Pericardium fibroblast (primary cell): ENCODE results near the gene IFI16. TPM values are rescaled to one million over a fixed set of nuclear protein-coding genes. Genes with fewer than 3 reads are reported as not detected.

Source experiments
- total RNA-seq: library from RNA; depleted of rRNA; stranded (reverse); fragments of >200 nt; gene quantifications from 2 replicates; pipeline ENCODE4 v1.2.3, GENCODE V29; 2015

The IFI16 gene
- 79.1 and 183 TPM in 2 replicates for total RNA-seq

GRCh38 chr1:159009704-159010361 lies at the start of gene IFI16:
TSS of gene IFI16 (plus strand) at chr1:159009907. CDS start at chr1:159014681, 4,774 bp downstream.

DNA sequence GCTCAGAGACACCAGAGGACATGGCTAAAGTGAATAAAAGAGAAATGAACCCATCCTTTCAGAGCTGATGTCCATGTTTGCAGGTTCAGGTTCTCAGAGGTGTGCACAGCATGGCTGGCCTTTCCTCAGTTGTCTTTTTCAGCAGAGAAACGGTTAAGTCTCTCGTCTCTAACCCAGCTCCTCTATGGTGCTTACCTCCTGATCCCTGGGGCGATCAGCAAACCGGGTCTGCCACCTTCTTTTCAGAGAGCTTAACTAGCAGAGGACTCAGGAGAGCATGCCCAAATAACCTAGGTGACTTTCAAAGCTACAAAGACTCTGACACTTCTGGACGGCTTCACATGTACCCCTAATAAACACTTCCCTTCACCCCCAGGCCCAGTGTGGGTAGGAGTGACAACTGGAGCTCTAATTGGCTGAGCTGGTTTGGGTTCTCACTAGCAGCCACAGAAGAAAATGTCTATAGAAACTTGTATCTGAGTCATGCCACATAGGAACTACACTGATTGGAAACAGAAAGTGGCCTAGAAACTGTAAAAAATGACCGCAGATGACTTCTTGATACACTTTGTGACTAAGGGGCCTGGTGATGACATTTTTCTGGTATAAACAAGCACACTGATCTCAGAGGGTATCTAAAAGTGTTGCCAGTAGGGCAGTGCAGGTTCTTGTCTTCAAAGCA lies 66.9 kb downstream of the IFI16 start, which contains the start of gene AIM2:
Gene AIM2 (minus strand): TSS at position 329 of the 682 bp plus-strand sequence. CDS start 3,267 bp downstream, outside the sequence.

Other genes starting within 250 kb of the IFI16 start
- not detected in 2 replicates for gene OR6N1, start 237.7 kb upstream of the IFI16 start, total RNA-seq
- gene OR6N2, start 228.7 kb upstream of the IFI16 start, total RNA-seq = not detected in 2 replicates
- not detected in 2 replicates for gene MNDA, start 178.6 kb upstream of the IFI16 start, total RNA-seq
- not detected in 2 replicates for gene PYHIN1, start 78.4 kb upstream of the IFI16 start, total RNA-seq
- gene AIM2, start 66.9 kb downstream of the IFI16 start, total RNA-seq = not detected in 2 replicates
- 30.1 and 193 TPM in 2 replicates for gene CADM3, start 161.7 kb downstream of the IFI16 start, total RNA-seq
- gene ACKR1, start 195.0 kb downstream of the IFI16 start, total RNA-seq = 2.9 and 10.7 TPM in 2 replicates